HepG2 (cell line): Measurements from ENCODE around the gene CNPY4. TPM values are rescaled to one million over a fixed set of nuclear protein-coding genes. Genes with fewer than 3 reads are reported as not detected.

Experiments
- EED ChIP-seq: sonication (generic); formaldehyde crosslinking; IDR thresholded peaks from 2 replicates; pipeline ENCODE4 v1.5.0; 2020; ENCODE audit warnings: mild to moderate bottlenecking, missing genetic modification reagents
- FOXJ3 ChIP-seq: sonication (generic); formaldehyde crosslinking; IDR thresholded peaks from 2 replicates; pipeline ENCODE4 v1.4.0; 2020; ENCODE audit warnings: missing genetic modification reagents, mild to moderate bottlenecking, borderline replicate concordance
- KLF11 ChIP-seq: IDR thresholded peaks from 2 replicates; pipeline ENCODE4 v1.6.1; 2016; ENCODE audit warnings: missing compliant biosample characterization
- MTF2 ChIP-seq: sonication (generic); formaldehyde crosslinking; IDR thresholded peaks from 2 replicates; pipeline ENCODE4 v1.5.0; 2020; ENCODE audit warnings: missing genetic modification reagents, borderline replicate concordance
- RBFOX2 ChIP-seq: fragments of 200-400 bp; formaldehyde crosslinking; IDR thresholded peaks from 2 replicates; pipeline ENCODE4 v1.6.1; 2017; ENCODE audit warnings: low read depth, mild to moderate bottlenecking, low read length
- SP1 ChIP-seq, 2 experiments: fragments of 450-650 bp in 1 of 2; sonication (generic) in 1 of 2; formaldehyde crosslinking in 1 of 2; IDR thresholded peaks; 2 replicates each; pipeline versions ENCODE4 v1.4.0 to v1.6.1; 2016 to 2020; ENCODE audit warnings: missing genetic modification reagents in 1 of 2
- SSRP1 ChIP-seq: IDR thresholded peaks from 2 replicates; pipeline ENCODE4 v1.6.1; 2016; ENCODE audit warnings: control low read depth
- TEAD2 ChIP-seq: sonication (generic); formaldehyde crosslinking; IDR thresholded peaks from 2 replicates; pipeline ENCODE4 v1.9.0; 2021; ENCODE audit warnings: missing genetic modification reagents
- TOE1 ChIP-seq: sonication (generic); formaldehyde crosslinking; IDR thresholded peaks from 2 replicates; pipeline ENCODE4 v1.4.0; 2020; ENCODE audit warnings: mild to moderate bottlenecking, missing genetic modification reagents
- ZNF234 ChIP-seq: sonication (generic); formaldehyde crosslinking; conservative IDR thresholded peaks from 2 replicates; pipeline ENCODE4 v1.5.1; 2020; ENCODE audit warnings: mild to moderate bottlenecking, missing genetic modification reagents
- ZNF263 ChIP-seq: sonication (generic); formaldehyde crosslinking; IDR thresholded peaks from 2 replicates; pipeline ENCODE4 v1.4.0; 2020; ENCODE audit warnings: missing genetic modification reagents
- ZNF501 ChIP-seq: sonication (generic); formaldehyde crosslinking; IDR thresholded peaks from 2 replicates; pipeline ENCODE4 v1.5.1; 2020; ENCODE audit warnings: mild to moderate bottlenecking, moderate library complexity, missing genetic modification reagents
- ZNF607 ChIP-seq: sonication (generic); formaldehyde crosslinking; IDR thresholded peaks from 2 replicates; pipeline ENCODE4 v1.5.1; 2020; ENCODE audit warnings: missing genetic modification reagents, mild to moderate bottlenecking, borderline replicate concordance
- ZNF672 ChIP-seq: sonication (generic); formaldehyde crosslinking; IDR thresholded peaks from 2 replicates; pipeline ENCODE4 v1.8.1; 2022; ENCODE audit warnings: missing genetic modification reagents
- polyA plus RNA-seq, 8 experiments: library from polyadenylated mRNA; depleted of rRNA in 3 of 8; stranded (reverse) in 7 of 8; unstranded in 1 of 8; fragments of >200 nt; fragmentation: Illumina TruSeq in 4 of 8; extraction: Trizol in 4 of 8; gene quantifications; 2 replicates each; pipeline versions ENCODE4 v1.2.1 to v1.2.3, GENCODE V29; 2011 to 2016; ENCODE audit warnings: low read depth in 4 of 8, missing spikeins in 1 of 8, mixed read lengths in 1 of 8; ENCODE audit not compliant: insufficient read depth in 1 of 8
- total RNA-seq, 5 experiments: library from RNA; depleted of rRNA; stranded (reverse); fragments of >200 nt; fragmentation: Illumina TruSeq; extraction: Trizol; gene quantifications; 2 replicates each; pipeline ENCODE4 v1.2.3, GENCODE V29; 2016; ENCODE audit warnings: low read depth in 1 of 5
- TF ChIP-seq, protein P1 (sequence below): IDR thresholded peaks from 2 replicates; pipeline ENCODE4 v1.6.1; 2018; ENCODE audit warnings: missing genetic modification reagents
- TF ChIP-seq, protein P2 (sequence below): sonication (generic); formaldehyde crosslinking; IDR thresholded peaks from 2 replicates; pipeline ENCODE4 v1.4.0; 2020; ENCODE audit warnings: missing genetic modification reagents
- TF ChIP-seq, protein P3 (sequence below): sonication (generic); formaldehyde crosslinking; IDR thresholded peaks from 2 replicates; pipeline ENCODE4 v1.4.0; 2020; ENCODE audit warnings: mild to moderate bottlenecking, low read depth, missing genetic modification reagents
- TF ChIP-seq, protein P4 (sequence below): sonication (generic); formaldehyde crosslinking; conservative IDR thresholded peaks from 2 replicates; pipeline ENCODE4 v1.8.1; 2023; ENCODE audit warnings: missing genetic modification reagents
- TF ChIP-seq, protein P5 (sequence below): sonication (generic); formaldehyde crosslinking; IDR thresholded peaks from 2 replicates; pipeline ENCODE4 v1.4.0; 2020; ENCODE audit warnings: mild to moderate bottlenecking, missing genetic modification reagents, borderline replicate concordance

The CNPY4 gene
- total and polyA plus RNA-seq, 2 of the 13 experiments (the other 11 are each of a cell fraction or from before 2014, with no cell fraction given): 6.2 to 12.7 TPM

DNA sequence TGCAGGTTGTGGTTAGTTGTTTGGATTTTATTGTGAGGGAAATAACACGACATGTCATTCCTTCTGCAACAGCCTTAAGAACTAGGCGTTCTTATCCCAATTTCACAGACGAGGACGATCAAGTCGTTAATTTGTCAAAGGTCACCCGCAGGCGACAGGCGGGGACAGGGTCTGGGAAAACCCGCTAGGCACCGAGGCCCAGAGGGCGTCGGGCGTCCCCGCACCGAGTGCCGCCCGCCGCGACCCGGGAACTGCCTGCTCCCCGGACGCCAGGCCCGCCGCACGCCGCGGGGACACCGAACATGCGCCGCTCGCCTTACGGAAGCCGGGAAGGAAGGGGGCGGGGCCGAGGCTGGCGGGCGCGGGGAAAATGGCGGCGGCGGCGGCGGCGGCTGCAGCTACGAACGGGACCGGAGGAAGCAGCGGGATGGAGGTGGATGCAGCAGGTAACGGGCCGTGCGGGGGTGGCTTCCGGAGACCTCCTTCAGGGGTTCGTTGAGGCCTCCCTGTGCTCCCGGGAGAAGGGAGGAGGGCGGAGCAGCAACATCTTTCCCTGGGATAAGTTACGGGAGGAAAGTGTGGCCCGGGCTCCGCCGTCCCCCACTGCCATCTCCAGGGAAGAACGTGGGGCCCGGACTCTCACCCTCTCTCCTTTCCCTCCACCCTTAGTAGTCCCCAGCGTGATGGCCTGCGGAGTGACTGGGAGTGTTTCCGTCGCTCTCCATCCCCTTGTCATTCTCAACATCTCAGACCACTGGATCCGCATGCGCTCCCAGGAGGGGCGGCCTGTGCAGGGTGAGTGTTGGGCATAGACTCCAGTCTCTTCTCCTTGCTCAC lies 30.6 kb upstream of the CNPY4 start, which contains the start of gene COPS6 (continued):
- TF ChIP-seq, protein P1, sequence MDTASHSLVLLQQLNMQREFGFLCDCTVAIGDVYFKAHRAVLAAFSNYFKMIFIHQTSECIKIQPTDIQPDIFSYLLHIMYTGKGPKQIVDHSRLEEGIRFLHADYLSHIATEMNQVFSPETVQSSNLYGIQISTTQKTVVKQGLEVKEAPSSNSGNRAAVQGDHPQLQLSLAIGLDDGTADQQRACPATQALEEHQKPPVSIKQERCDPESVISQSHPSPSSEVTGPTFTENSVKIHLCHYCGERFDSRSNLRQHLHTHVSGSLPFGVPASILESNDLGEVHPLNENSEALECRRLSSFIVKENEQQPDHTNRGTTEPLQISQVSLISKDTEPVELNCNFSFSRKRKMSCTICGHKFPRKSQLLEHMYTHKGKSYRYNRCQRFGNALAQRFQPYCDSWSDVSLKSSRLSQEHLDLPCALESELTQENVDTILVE (CRISPR knock-in tag): peak; percentile 80; the same call in 1 of the 2 replicates
- TF ChIP-seq TEAD2 (CRISPR knock-in tag): peak; percentile 92
- peak; percentile 89; the same call in 1 of the 2 replicates for TF ChIP-seq MTF2 (CRISPR knock-in tag)
- TF ChIP-seq ZNF501 (CRISPR knock-in tag): peak; percentile 85
- TF ChIP-seq SP1 (IDR thresholded peaks at IDR 0.05): no peak
- peak; percentile 99 for TF ChIP-seq SP1 (CRISPR knock-in tag; IDR thresholded peaks at IDR 0.05)
- TF ChIP-seq EED (CRISPR knock-in tag): peak; percentile 76
- TF ChIP-seq ZNF672 (CRISPR knock-in tag): no peak
- TF ChIP-seq ZNF607: peak; percentile 99
- TF ChIP-seq, protein P2, sequence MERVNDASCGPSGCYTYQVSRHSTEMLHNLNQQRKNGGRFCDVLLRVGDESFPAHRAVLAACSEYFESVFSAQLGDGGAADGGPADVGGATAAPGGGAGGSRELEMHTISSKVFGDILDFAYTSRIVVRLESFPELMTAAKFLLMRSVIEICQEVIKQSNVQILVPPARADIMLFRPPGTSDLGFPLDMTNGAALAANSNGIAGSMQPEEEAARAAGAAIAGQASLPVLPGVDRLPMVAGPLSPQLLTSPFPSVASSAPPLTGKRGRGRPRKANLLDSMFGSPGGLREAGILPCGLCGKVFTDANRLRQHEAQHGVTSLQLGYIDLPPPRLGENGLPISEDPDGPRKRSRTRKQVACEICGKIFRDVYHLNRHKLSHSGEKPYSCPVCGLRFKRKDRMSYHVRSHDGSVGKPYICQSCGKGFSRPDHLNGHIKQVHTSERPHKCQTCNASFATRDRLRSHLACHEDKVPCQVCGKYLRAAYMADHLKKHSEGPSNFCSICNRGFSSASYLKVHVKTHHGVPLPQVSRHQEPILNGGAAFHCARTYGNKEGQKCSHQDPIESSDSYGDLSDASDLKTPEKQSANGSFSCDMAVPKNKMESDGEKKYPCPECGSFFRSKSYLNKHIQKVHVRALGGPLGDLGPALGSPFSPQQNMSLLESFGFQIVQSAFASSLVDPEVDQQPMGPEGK: 0 out of 2 replicates have a peak, but pooled peaks have one; percentile 51
- TF ChIP-seq, protein P3, sequence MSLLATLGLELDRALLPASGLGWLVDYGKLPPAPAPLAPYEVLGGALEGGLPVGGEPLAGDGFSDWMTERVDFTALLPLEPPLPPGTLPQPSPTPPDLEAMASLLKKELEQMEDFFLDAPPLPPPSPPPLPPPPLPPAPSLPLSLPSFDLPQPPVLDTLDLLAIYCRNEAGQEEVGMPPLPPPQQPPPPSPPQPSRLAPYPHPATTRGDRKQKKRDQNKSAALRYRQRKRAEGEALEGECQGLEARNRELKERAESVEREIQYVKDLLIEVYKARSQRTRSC (CRISPR knock-in tag): peak; percentile 87; the same call in 1 of the 2 replicates
- TF ChIP-seq KLF11 (CRISPR knock-in tag): no peak
- TF ChIP-seq, protein P4, sequence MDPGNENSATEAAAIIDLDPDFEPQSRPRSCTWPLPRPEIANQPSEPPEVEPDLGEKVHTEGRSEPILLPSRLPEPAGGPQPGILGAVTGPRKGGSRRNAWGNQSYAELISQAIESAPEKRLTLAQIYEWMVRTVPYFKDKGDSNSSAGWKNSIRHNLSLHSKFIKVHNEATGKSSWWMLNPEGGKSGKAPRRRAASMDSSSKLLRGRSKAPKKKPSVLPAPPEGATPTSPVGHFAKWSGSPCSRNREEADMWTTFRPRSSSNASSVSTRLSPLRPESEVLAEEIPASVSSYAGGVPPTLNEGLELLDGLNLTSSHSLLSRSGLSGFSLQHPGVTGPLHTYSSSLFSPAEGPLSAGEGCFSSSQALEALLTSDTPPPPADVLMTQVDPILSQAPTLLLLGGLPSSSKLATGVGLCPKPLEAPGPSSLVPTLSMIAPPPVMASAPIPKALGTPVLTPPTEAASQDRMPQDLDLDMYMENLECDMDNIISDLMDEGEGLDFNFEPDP: peak; percentile 98; the same call in 1 of the 2 replicates
- peak; percentile 58; the same call in 1 of the 2 replicates for TF ChIP-seq ZNF263 (CRISPR knock-in tag)
- TF ChIP-seq, protein P5, sequence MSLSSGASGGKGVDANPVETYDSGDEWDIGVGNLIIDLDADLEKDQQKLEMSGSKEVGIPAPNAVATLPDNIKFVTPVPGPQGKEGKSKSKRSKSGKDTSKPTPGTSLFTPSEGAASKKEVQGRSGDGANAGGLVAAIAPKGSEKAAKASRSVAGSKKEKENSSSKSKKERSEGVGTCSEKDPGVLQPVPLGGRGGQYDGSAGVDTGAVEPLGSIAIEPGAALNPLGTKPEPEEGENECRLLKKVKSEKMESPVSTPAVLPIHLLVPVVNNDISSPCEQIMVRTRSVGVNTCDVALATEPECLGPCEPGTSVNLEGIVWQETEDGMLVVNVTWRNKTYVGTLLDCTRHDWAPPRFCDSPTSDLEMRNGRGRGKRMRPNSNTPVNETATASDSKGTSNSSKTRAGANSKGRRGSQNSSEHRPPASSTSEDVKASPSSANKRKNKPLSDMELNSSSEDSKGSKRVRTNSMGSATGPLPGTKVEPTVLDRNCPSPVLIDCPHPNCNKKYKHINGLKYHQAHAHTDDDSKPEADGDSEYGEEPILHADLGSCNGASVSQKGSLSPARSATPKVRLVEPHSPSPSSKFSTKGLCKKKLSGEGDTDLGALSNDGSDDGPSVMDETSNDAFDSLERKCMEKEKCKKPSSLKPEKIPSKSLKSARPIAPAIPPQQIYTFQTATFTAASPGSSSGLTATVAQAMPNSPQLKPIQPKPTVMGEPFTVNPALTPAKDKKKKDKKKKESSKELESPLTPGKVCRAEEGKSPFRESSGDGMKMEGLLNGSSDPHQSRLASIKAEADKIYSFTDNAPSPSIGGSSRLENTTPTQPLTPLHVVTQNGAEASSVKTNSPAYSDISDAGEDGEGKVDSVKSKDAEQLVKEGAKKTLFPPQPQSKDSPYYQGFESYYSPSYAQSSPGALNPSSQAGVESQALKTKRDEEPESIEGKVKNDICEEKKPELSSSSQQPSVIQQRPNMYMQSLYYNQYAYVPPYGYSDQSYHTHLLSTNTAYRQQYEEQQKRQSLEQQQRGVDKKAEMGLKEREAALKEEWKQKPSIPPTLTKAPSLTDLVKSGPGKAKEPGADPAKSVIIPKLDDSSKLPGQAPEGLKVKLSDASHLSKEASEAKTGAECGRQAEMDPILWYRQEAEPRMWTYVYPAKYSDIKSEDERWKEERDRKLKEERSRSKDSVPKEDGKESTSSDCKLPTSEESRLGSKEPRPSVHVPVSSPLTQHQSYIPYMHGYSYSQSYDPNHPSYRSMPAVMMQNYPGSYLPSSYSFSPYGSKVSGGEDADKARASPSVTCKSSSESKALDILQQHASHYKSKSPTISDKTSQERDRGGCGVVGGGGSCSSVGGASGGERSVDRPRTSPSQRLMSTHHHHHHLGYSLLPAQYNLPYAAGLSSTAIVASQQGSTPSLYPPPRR: peak; percentile 62; the same call in 1 of the 2 replicates
- no peak for TF ChIP-seq SSRP1 (CRISPR knock-in tag)
- TF ChIP-seq RBFOX2: peak; percentile 98
- no peak for TF ChIP-seq FOXJ3 (CRISPR knock-in tag)
- peak; percentile 58; the same call in 1 of the 2 replicates for TF ChIP-seq ZNF234 (CRISPR knock-in tag)
- peak; percentile 90; the same call in 1 of the 2 replicates for TF ChIP-seq TOE1
